H9 (cell line): ENCODE data around the gene SNN. TPM values are rescaled to one million over a fixed set of nuclear protein-coding genes. Genes with fewer than 3 reads are reported as not detected.

Source experiments
- DNase-seq: peaks from one replicate; pipeline ENCODE4 v3.0.0-alpha.2; 2017
- H2AFZ ChIP-seq: one replicate; pipeline ENCODE4 v1.6.1; 2013; ENCODE audit warnings: mild to moderate bottlenecking, low read length, control low read depth, moderate library complexity
- H2AK5ac ChIP-seq: 2 replicates; pipeline ENCODE4 v1.6.1; 2013; ENCODE audit warnings: low read length, control low read depth, mixed read lengths; ENCODE audit not compliant: insufficient read length
- H2BK120ac ChIP-seq: one replicate; pipeline ENCODE4 v1.6.1; 2013; ENCODE audit warnings: low read depth, mild to moderate bottlenecking, low read length, control low read depth, inconsistent platforms; ENCODE audit not compliant: poor library complexity, severe bottlenecking
- H2BK12ac ChIP-seq: 2 replicates; pipeline ENCODE4 v1.6.1; 2013; ENCODE audit warnings: low read length, control low read depth, mixed read lengths, low read depth; ENCODE audit not compliant: insufficient read length
- H2BK15ac ChIP-seq: 2 replicates; pipeline ENCODE4 v1.6.1; 2013; ENCODE audit warnings: low read depth, low read length, control low read depth
- H2BK20ac ChIP-seq: one replicate; pipeline ENCODE4 v1.6.1; 2013; ENCODE audit warnings: low read depth, mild to moderate bottlenecking, low read length, control low read depth, inconsistent platforms; ENCODE audit not compliant: poor library complexity, severe bottlenecking
- H2BK5ac ChIP-seq: 2 replicates; pipeline ENCODE4 v1.6.1; 2013; ENCODE audit warnings: low read length, control low read depth, mixed read lengths; ENCODE audit not compliant: insufficient read length
- H3K14ac ChIP-seq: 2 replicates; pipeline ENCODE4 v1.6.1; 2013; ENCODE audit warnings: low read length, control low read depth; ENCODE audit not compliant: insufficient read depth
- H3K18ac ChIP-seq: 2 replicates; pipeline ENCODE4 v1.6.1; 2013; ENCODE audit warnings: low read depth, mild to moderate bottlenecking, mixed read lengths, low read length, control low read depth; ENCODE audit not compliant: insufficient read length
- H3K23ac ChIP-seq: 2 replicates; pipeline ENCODE4 v1.6.1; 2013; ENCODE audit warnings: low read length, control low read depth, mixed read lengths, low read depth; ENCODE audit not compliant: insufficient read length
- H3K23me2 ChIP-seq: 2 replicates; pipeline ENCODE4 v1.6.1; 2013; ENCODE audit warnings: low read depth, mild to moderate bottlenecking, mixed read lengths, low read length, control low read depth; ENCODE audit not compliant: insufficient read length, poor library complexity, severe bottlenecking
- H3K27ac ChIP-seq: 2 replicates; pipeline ENCODE4 v1.5.1; 2013; ENCODE audit warnings: low read length, control low read depth, mixed read lengths, low read depth; ENCODE audit not compliant: insufficient read length
- H3K27me3 ChIP-seq: 2 replicates; pipeline ENCODE4 v1.6.1; 2013; ENCODE audit warnings: low read length, control low read depth, inconsistent platforms; ENCODE audit not compliant: insufficient read depth
- H3K4ac ChIP-seq: 2 replicates; pipeline ENCODE4 v1.6.1; 2013; ENCODE audit warnings: low read depth, mild to moderate bottlenecking, control low read depth, inconsistent platforms, low read length, moderate library complexity
- H3K4me1 ChIP-seq: 2 replicates; pipeline ENCODE4 v1.6.1; 2013; ENCODE audit warnings: low read length, control low read depth, inconsistent platforms; ENCODE audit not compliant: insufficient read depth
- H3K4me2 ChIP-seq: 2 replicates; pipeline ENCODE4 v1.6.1; 2013; ENCODE audit warnings: low read length, control low read depth, mixed read lengths; ENCODE audit not compliant: insufficient read length, insufficient read depth
- H3K56ac ChIP-seq: 2 replicates; pipeline ENCODE4 v1.6.1; 2013; ENCODE audit warnings: low read depth, mild to moderate bottlenecking, mixed read lengths, low read length, control low read depth; ENCODE audit not compliant: insufficient read length
- H3K79me1 ChIP-seq: 2 replicates; pipeline ENCODE4 v1.6.1; 2013; ENCODE audit warnings: low read depth, mild to moderate bottlenecking, moderate library complexity, low read length, control low read depth, inconsistent platforms; ENCODE audit not compliant: insufficient read depth, poor library complexity, severe bottlenecking
- H3K79me2 ChIP-seq: 2 replicates; pipeline ENCODE4 v1.6.1; 2013; ENCODE audit warnings: low read length, control low read depth, inconsistent platforms; ENCODE audit not compliant: insufficient read depth
- H3K9ac ChIP-seq: 2 replicates; pipeline ENCODE4 v1.6.1; 2013; ENCODE audit warnings: low read length, control low read depth, mixed read lengths; ENCODE audit not compliant: insufficient read length; ENCODE audit errors: extremely low read depth
- H3K9me3 ChIP-seq: one replicate; pipeline ENCODE4 v1.6.1; 2013; ENCODE audit warnings: low read depth, low read length, inconsistent platforms; ENCODE audit not compliant: control insufficient read depth
- H3T11ph ChIP-seq: one replicate; pipeline ENCODE4 v1.6.1; 2013; ENCODE audit warnings: mild to moderate bottlenecking, low read length, control low read depth, inconsistent platforms
- H4K20me1 ChIP-seq: one replicate; pipeline ENCODE4 v1.6.1; 2013; ENCODE audit not compliant: control insufficient read depth, insufficient read length, insufficient read depth
- H4K5ac ChIP-seq: 2 replicates; pipeline ENCODE4 v1.6.1; 2013; ENCODE audit warnings: low read depth, mild to moderate bottlenecking, mixed read lengths, low read length, control low read depth; ENCODE audit not compliant: insufficient read length
- H4K8ac ChIP-seq: replicated peaks from 2 replicates; pipeline ENCODE4 v1.6.1; 2013; ENCODE audit warnings: low read length, control low read depth, mixed read lengths, low read depth; ENCODE audit not compliant: insufficient read length
- H4K91ac ChIP-seq: 2 replicates; pipeline ENCODE4 v1.6.1; 2013; ENCODE audit warnings: low read depth, mild to moderate bottlenecking, moderate library complexity, mixed read lengths, low read length, control low read depth; ENCODE audit not compliant: insufficient read length
- H3K27ac Mint-ChIP-seq, 3 experiments: 2 replicates in 2 of 3; 3 replicates in 1 of 3; pipeline ENCODE4 v1.8.0; 2020 to 2021; ENCODE audit warnings: mixed read lengths in 3 of 3, mild to moderate bottlenecking in 1 of 3, moderate library complexity in 1 of 3
- H3K27me3 Mint-ChIP-seq: 2 replicates; pipeline ENCODE4 v1.8.0; 2021; ENCODE audit warnings: low read depth, mild to moderate bottlenecking, moderate library complexity, mixed read lengths
- H3K36me3 Mint-ChIP-seq, 3 experiments: 2 replicates in 2 of 3; 3 replicates in 1 of 3; pipeline ENCODE4 v1.8.0; 2020 to 2021; ENCODE audit warnings: low read depth in 3 of 3, mixed read lengths in 3 of 3; ENCODE audit not compliant: insufficient read depth in 1 of 3
- H3K4me1 Mint-ChIP-seq, 2 experiments: 2 replicates each; pipeline ENCODE4 v1.8.0; 2020; ENCODE audit warnings: mixed read lengths in 2 of 2
- H3K4me3 Mint-ChIP-seq, 2 experiments: 2 replicates in 1 of 2; 3 replicates in 1 of 2; pipeline ENCODE4 v1.8.0; 2020 to 2021; ENCODE audit warnings: mild to moderate bottlenecking in 2 of 2, mixed read lengths in 2 of 2, moderate library complexity in 1 of 2
- H3K9me3 Mint-ChIP-seq, 2 experiments: 2 replicates in 1 of 2; 3 replicates in 1 of 2; pipeline ENCODE4 v1.8.0; 2020; ENCODE audit warnings: mild to moderate bottlenecking in 2 of 2, mixed read lengths in 2 of 2, moderate library complexity in 1 of 2
- WGBS: extraction: QIAGEN DNeasy Blood & Tissue Kit; methylation state at CpG from one replicate; pipeline ENCODE4 v1.1.7; 2013; ENCODE audit warnings: missing lambda C conversion rate, low lambda C conversion rate, mixed read lengths; ENCODE audit not compliant: insufficient read length; ENCODE audit errors: extremely low coverage; 5-methylcytosine and 5-hydroxymethylcytosine counted together
- total RNA-seq: library from RNA; stranded (reverse); gene quantifications from 2 replicates; pipeline ENCODE4 v1.2.1, GENCODE V29; 2021
- TF ChIP-seq, protein P1 (sequence below): fragments of 200-600 bp; sonication (generic); conservative IDR thresholded peaks from 3 replicates; pipeline ENCODE4 v1.8.0; 2021; ENCODE audit warnings: antibody characterized with exemption, mild to moderate bottlenecking

The SNN gene
- total RNA-seq, 1 experiment from 2014 or later: 44.2 TPM

DNA sequence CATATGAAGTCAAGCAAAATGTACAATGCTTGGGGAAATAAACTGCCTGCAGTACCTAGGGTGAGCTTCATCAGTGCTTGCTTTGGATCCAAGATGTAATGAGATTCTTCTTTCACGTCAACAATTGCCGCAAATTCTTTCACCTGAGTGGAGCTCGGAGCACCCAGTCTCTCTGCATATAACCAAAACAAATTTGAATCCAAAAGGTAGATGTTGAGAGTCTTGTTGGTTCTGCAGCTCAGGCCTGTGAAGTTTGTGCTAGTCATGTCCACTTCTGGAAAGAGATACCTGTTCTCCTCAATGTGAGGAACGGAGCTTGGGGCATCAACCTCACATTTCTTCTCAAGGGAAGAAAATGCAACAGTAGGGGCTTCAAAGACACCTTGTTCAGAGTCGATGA lies 23.0 kb downstream of the SNN start:
- Histone ChIP-seq H3K4ac (no peak overlapping the region), H3K9me3 (no peaks in the 10 kb centered on the region), H3K4me2 (no peak overlapping the region), H4K8ac (no peak overlapping the region), H3K9ac (no peak overlapping the region), H3K79me2 (no peaks in the 10 kb centered on the region), H3K79me1 (no peaks in the 10 kb centered on the region), H2BK20ac (no peak overlapping the region), H4K20me1 (no peaks in the 10 kb centered on the region), H3K18ac (no peak overlapping the region), H4K5ac (peak overlapping the region; percentile 39), H2BK15ac (no peak overlapping the region), H4K91ac (no peak overlapping the region), H2BK120ac (no peak overlapping the region), H2AFZ (no peak overlapping the region), H2BK5ac (no peak overlapping the region), H3K27me3 (no peaks in the 10 kb centered on the region), H3T11ph (no peak overlapping the region), H3K27ac (no peak overlapping the region), H2AK5ac (no peak overlapping the region), H3K56ac (no peak overlapping the region), H3K14ac (no peak overlapping the region), H2BK12ac (no peak overlapping the region), H3K4me1 (no peaks in the 10 kb centered on the region), H3K23me2 (no peaks in the 10 kb centered on the region), H3K23ac (no peak overlapping the region)
- Mint-ChIP-seq H3K4me1 (no peaks in the 10 kb centered on the region), H3K27me3 (no peaks in the 10 kb centered on the region), H3K36me3 (peaks cover 2 to 56% (median 36%) of the 10 kb centered on the region in 3 experiments; a peak in 6 of 7 replicates), H3K27ac (no peak overlapping the region; a peak in 1 of 7 replicates), H3K4me3 (no peak overlapping the region), H3K9me3 (no peaks in the 10 kb centered on the region)
- TF ChIP-seq, protein P1, sequence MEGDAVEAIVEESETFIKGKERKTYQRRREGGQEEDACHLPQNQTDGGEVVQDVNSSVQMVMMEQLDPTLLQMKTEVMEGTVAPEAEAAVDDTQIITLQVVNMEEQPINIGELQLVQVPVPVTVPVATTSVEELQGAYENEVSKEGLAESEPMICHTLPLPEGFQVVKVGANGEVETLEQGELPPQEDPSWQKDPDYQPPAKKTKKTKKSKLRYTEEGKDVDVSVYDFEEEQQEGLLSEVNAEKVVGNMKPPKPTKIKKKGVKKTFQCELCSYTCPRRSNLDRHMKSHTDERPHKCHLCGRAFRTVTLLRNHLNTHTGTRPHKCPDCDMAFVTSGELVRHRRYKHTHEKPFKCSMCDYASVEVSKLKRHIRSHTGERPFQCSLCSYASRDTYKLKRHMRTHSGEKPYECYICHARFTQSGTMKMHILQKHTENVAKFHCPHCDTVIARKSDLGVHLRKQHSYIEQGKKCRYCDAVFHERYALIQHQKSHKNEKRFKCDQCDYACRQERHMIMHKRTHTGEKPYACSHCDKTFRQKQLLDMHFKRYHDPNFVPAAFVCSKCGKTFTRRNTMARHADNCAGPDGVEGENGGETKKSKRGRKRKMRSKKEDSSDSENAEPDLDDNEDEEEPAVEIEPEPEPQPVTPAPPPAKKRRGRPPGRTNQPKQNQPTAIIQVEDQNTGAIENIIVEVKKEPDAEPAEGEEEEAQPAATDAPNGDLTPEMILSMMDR: no peak
- no CpG with 5 or more reads among the region's 5 CpGs for WGBS
- no peak for DNase-seq
